ACC112 (cell line): ENCODE data around the gene STING1.

Experiments used
- H2AFZ ChIP-seq: fragments of 200-600 bp; sonication (generic); one replicate; pipeline ENCODE4 v1.6.0; 2017; ENCODE audit warnings: antibody characterized with exemption, low read length; ENCODE audit not compliant: unreplicated experiment
- H3K27ac ChIP-seq: fragments of 200-600 bp; sonication (generic); 2 replicates; pipeline ENCODE4 v1.5.1; 2014; ENCODE audit warnings: low read depth, mild to moderate bottlenecking, antibody characterized with exemption, low read length, moderate library complexity
- H3K27me3 ChIP-seq: fragments of 200-600 bp; sonication (generic); 2 replicates; pipeline ENCODE4 v1.6.1; 2014; ENCODE audit warnings: mild to moderate bottlenecking, antibody characterized with exemption, low read length, moderate library complexity, mixed read lengths; ENCODE audit not compliant: insufficient read depth
- H3K36me3 ChIP-seq: fragments of 200-600 bp; sonication (generic); 2 replicates; pipeline ENCODE4 v1.6.1; 2016; ENCODE audit warnings: mild to moderate bottlenecking, antibody characterized with exemption, low read length, moderate library complexity, mixed read lengths; ENCODE audit not compliant: insufficient read depth
- H3K4me1 ChIP-seq: fragments of 200-600 bp; sonication (generic); one replicate; pipeline ENCODE4 v1.6.1; 2016; ENCODE audit warnings: low read length, mixed read lengths; ENCODE audit not compliant: insufficient read depth, unreplicated experiment, control insufficient read depth
- H3K4me3 ChIP-seq: fragments of 200-600 bp; sonication (generic); 2 replicates; pipeline ENCODE4 v1.5.1; 2014; ENCODE audit warnings: mild to moderate bottlenecking, low read depth, low read length
- H3K79me2 ChIP-seq: fragments of 200-600 bp; sonication (generic); one replicate; pipeline ENCODE4 v1.6.0; 2016; ENCODE audit warnings: low read length; ENCODE audit not compliant: control insufficient read depth, unreplicated experiment, insufficient read depth

Gene STING1

GRCh38 chr5:139431706-139432105 is 50.9 kb downstream of the STING1 start:
- no peak overlapping the region for H3K4me3 ChIP-seq
- H3K79me2 ChIP-seq = no peaks in the 10 kb centered on the region
- H3K36me3 ChIP-seq = peaks cover 4% of the 10 kb centered on the region; the same call in 1 of the 2 replicates
- H3K4me1 ChIP-seq = peaks cover 2% of the 10 kb centered on the region
- no peak overlapping the region for H3K27ac ChIP-seq
- no peaks in the 10 kb centered on the region for H3K27me3 ChIP-seq
- H2AFZ ChIP-seq = no peak overlapping the region

- no peak overlapping the region for H3K4me3 ChIP-seq
- no peaks in the 10 kb centered on the region for H3K27me3 ChIP-seq
- H2AFZ ChIP-seq = no peak overlapping the region
- no peaks in the 10 kb centered on the region for H3K79me2 ChIP-seq
- H3K36me3 ChIP-seq = peaks cover 4% of the 10 kb centered on the region; the same call in 1 of the 2 replicates
- no peak overlapping the region for H3K27ac ChIP-seq
- H3K4me1 ChIP-seq = peaks cover 8% of the 10 kb centered on the region
These were observed 52.5 kb downstream of the STING1 start for GRCh38 chr5:139430015-139430414.

GRCh38 chr5:139426203-139426885 is 56.2 kb downstream of the STING1 start:
- no peaks in the 10 kb centered on the region for H3K27me3 ChIP-seq
- no peak overlapping the region for H3K27ac ChIP-seq
- no peaks in the 10 kb centered on the region for H3K79me2 ChIP-seq
- H3K4me1 ChIP-seq = peaks cover 8% of the 10 kb centered on the region
- H3K4me3 ChIP-seq = no peak overlapping the region
- H3K36me3 ChIP-seq = peaks cover 2% of the 10 kb centered on the region; the same call in 1 of the 2 replicates
- peak overlapping the region; percentile 36 for H2AFZ ChIP-seq
